SK-N-SH (cell line): ENCODE data around the gene SERPINA1. TPM values are rescaled to one million over a fixed set of nuclear protein-coding genes. Genes with fewer than 3 reads are reported as not detected.

ENCODE experiments used
- CTCF ChIA-PET: fragments of 300-600, 350-600 bp; formaldehyde crosslinking; extraction: SDS; loops from one replicate; lab custom pipeline; 2021; lab: Yijun Ruan, JAX
- POLR2A ChIA-PET: fragments of 350-600 bp; sonication (Branson Sonifier 250); formaldehyde crosslinking; extraction: SDS; loops from one replicate; lab custom pipeline; 2020; ENCODE audit warnings: antibody characterized with exemption, inconsistent platforms; lab: Yijun Ruan, JAX
- DNase-seq: peaks from one replicate; pipeline ENCODE4 v3.0.0; 2012
- H2AFZ ChIP-seq: fragments of 200-600 bp; sonication (generic); 2 replicates; pipeline ENCODE4 v1.8.1; 2016; ENCODE audit warnings: antibody characterized with exemption, mild to moderate bottlenecking, low read depth
- H3F3A ChIP-seq: fragments of 200-600 bp; sonication (generic); replicated peaks from 2 replicates; pipeline ENCODE3; 2016; ENCODE audit warnings: antibody characterized with exemption, mild to moderate bottlenecking; ENCODE audit not compliant: insufficient read depth
- H3K27ac ChIP-seq, 2 experiments: fragments of 200-500 bp in 1 of 2; fragments of 200-600 bp in 1 of 2; sonication (Bioruptor generic) in 1 of 2; sonication (generic), shearing (Covaris generic) in 1 of 2; 2 replicates each; pipeline versions ENCODE4 v1.5.1 to v1.6.1; 2014 to 2016; ENCODE audit warnings: low read depth in 2 of 2, inconsistent platforms in 1 of 2, low read length in 1 of 2, mild to moderate bottlenecking in 1 of 2, mixed read lengths in 1 of 2
- H3K27me3 ChIP-seq: fragments of 200-600 bp; sonication (generic), shearing (Covaris generic); 2 replicates; pipeline ENCODE4 v1.6.1; 2016; ENCODE audit warnings: mixed run types; ENCODE audit not compliant: insufficient read depth
- H3K36me3 ChIP-seq, 2 experiments: fragments of 200-500 bp in 1 of 2; fragments of 200-600 bp in 1 of 2; sonication (Bioruptor generic) in 1 of 2; sonication (generic) in 1 of 2; replicated peaks in 1 of 2; 2 replicates each; pipeline versions ENCODE3 to v1.5.1; 2014 to 2016; ENCODE audit warnings: low read length in 1 of 2, mild to moderate bottlenecking in 1 of 2; ENCODE audit not compliant: insufficient read depth in 2 of 2, control insufficient read depth in 1 of 2
- H3K4me1 ChIP-seq, 2 experiments: fragments of 200-500 bp in 1 of 2; fragments of 200-600 bp in 1 of 2; sonication (Bioruptor generic) in 1 of 2; sonication (generic), shearing (Covaris generic) in 1 of 2; 2 replicates each; pipeline versions ENCODE4 v1.5.1 to v1.6.1; 2014 to 2016; ENCODE audit warnings: low read depth in 1 of 2, low read length in 1 of 2, mixed run types in 1 of 2; ENCODE audit not compliant: insufficient read depth in 2 of 2, control insufficient read depth in 1 of 2
- H3K4me2 ChIP-seq: fragments of 200-600 bp; sonication (generic), shearing (Covaris generic); 2 replicates; pipeline ENCODE4 v1.6.1; 2017; ENCODE audit warnings: mixed run types
- H3K4me3 ChIP-seq, 2 experiments: fragments of 200-500 bp in 1 of 2; fragments of 200-600 bp in 1 of 2; sonication (Bioruptor generic) in 1 of 2; sonication (generic), shearing (Covaris generic) in 1 of 2; 2 replicates each; pipeline versions ENCODE4 v1.5.1 to v1.8.1; 2014 to 2016; ENCODE audit warnings: low read depth in 2 of 2, inconsistent platforms in 1 of 2, low read length in 1 of 2, mild to moderate bottlenecking in 1 of 2, mixed read lengths in 1 of 2, moderate library complexity in 1 of 2
- H3K79me2 ChIP-seq: fragments of 200-600 bp; sonication (generic); 2 replicates; pipeline ENCODE4 v1.8.1; 2017; ENCODE audit warnings: mild to moderate bottlenecking; ENCODE audit not compliant: insufficient read depth
- H3K9ac ChIP-seq: fragments of 200-600 bp; sonication (generic); 2 replicates; pipeline ENCODE4 v1.6.1; 2017; ENCODE audit warnings: mixed run types
- H3K9me2 ChIP-seq: fragments of 200-600 bp; sonication (generic); 2 replicates; pipeline ENCODE4 v1.6.1; 2017; ENCODE audit warnings: mixed run types
- H3K9me3 ChIP-seq: fragments of 200-600 bp; sonication (generic); 2 replicates; pipeline ENCODE4 v1.6.1; 2017; ENCODE audit warnings: mixed run types, mild to moderate bottlenecking, moderate library complexity
- H4K20me1 ChIP-seq: fragments of 200-600 bp; sonication (generic); 2 replicates; pipeline ENCODE4 v1.6.1; 2017; ENCODE audit warnings: mild to moderate bottlenecking, mixed run types; ENCODE audit not compliant: insufficient read depth
- CHD2 ChIP-seq: fragments of 150-350 bp; IDR thresholded peaks from 2 replicates; pipeline ENCODE4 v1.6.1; 2018; ENCODE audit warnings: low read length; ENCODE audit not compliant: partially characterized antibody
- EZH2phosphoT487 ChIP-seq: fragments of 200-600 bp; sonication (generic); IDR thresholded peaks from 2 replicates; pipeline ENCODE4 v1.6.1; 2017; ENCODE audit warnings: low read depth, mixed run types, mild to moderate bottlenecking, antibody characterized with exemption, moderate library complexity, borderline replicate concordance
- FOSL2 ChIP-seq: IDR thresholded peaks from 2 replicates; pipeline ENCODE4 v1.4.0; 2012; ENCODE audit warnings: low read depth, mild to moderate bottlenecking, moderate library complexity, borderline replicate concordance
- FOXJ3 ChIP-seq: sonication (generic); formaldehyde crosslinking; IDR thresholded peaks from 2 replicates; pipeline ENCODE4 v1.5.1; 2020; ENCODE audit warnings: mild to moderate bottlenecking, missing genetic modification reagents
- FOXM1 ChIP-seq: IDR thresholded peaks from 2 replicates; pipeline ENCODE4 v1.4.0; 2012; ENCODE audit warnings: low read depth, mild to moderate bottlenecking
- JUND ChIP-seq: IDR thresholded peaks from 2 replicates; pipeline ENCODE4 v1.4.0; 2012
- MXI1 ChIP-seq: IDR thresholded peaks from 2 replicates; pipeline ENCODE4 v1.6.1; 2012; ENCODE audit warnings: mild to moderate bottlenecking, low read depth, low read length, improper control_type of control experiment
- NRF1 ChIP-seq: IDR thresholded peaks from 2 replicates; pipeline ENCODE4 v1.6.1; 2012; ENCODE audit warnings: low read depth, mild to moderate bottlenecking, low read length
- POLR2AphosphoS5 ChIP-seq: IDR thresholded peaks from 2 replicates; pipeline ENCODE4 v1.6.1; 2012; ENCODE audit warnings: low read depth, low read length
- RCOR1 ChIP-seq: fragments of 150-350 bp; IDR thresholded peaks from 2 replicates; pipeline ENCODE4 v1.6.1; 2017; ENCODE audit warnings: antibody characterized with exemption, low read length
- RXRA ChIP-seq: IDR thresholded peaks from 2 replicates; pipeline ENCODE4 v1.4.0; 2012; ENCODE audit warnings: low read depth, mild to moderate bottlenecking, borderline replicate concordance
- SIN3A ChIP-seq: IDR thresholded peaks from 2 replicates; pipeline ENCODE4 v1.6.1; 2012; ENCODE audit warnings: low read depth, mild to moderate bottlenecking, low read length, moderate library complexity, borderline replicate concordance
- TAF1 ChIP-seq: IDR thresholded peaks from 2 replicates; pipeline ENCODE4 v1.6.1; 2012; ENCODE audit warnings: low read depth, mild to moderate bottlenecking, low read length, moderate library complexity, borderline replicate concordance
- WGBS: methylation state at CpG from one replicate; pipeline ENCODE4 v1.1.6; 2017; ENCODE audit warnings: low lambda C conversion rate; 5-methylcytosine and 5-hydroxymethylcytosine counted together
- polyA plus RNA-seq, 3 experiments: library from polyadenylated mRNA; depleted of rRNA; stranded (reverse); fragments of >200 nt; gene quantifications; 2 replicates each; pipeline ENCODE4 v1.2.3, GENCODE V29; 2012
- TF ChIP-seq, protein P1 (sequence below): IDR thresholded peaks from 2 replicates; pipeline ENCODE4 v1.6.1; 2012; ENCODE audit warnings: mild to moderate bottlenecking, low read depth, low read length, moderate library complexity
- TF ChIP-seq, protein P2 (sequence below): fragments of 150-350 bp; IDR thresholded peaks from 2 replicates; pipeline ENCODE4 v1.6.1; 2017; ENCODE audit warnings: antibody characterized with exemption, low read length, low read depth, borderline replicate concordance
- TF ChIP-seq, protein P3 (sequence below): IDR thresholded peaks from 2 replicates; pipeline ENCODE4; 2012
- TF ChIP-seq, protein P4 (sequence below): IDR thresholded peaks from 2 replicates; pipeline ENCODE4 v1.4.0; 2012; ENCODE audit warnings: low read depth
- TF ChIP-seq, protein P5 (sequence below): IDR thresholded peaks from 2 replicates; pipeline ENCODE4 v1.4.0; 2012; ENCODE audit warnings: low read depth, borderline replicate concordance
- TF ChIP-seq, protein P6 (sequence below): fragments of 200-600 bp; sonication (generic); IDR thresholded peaks from 2 replicates; pipeline ENCODE4 v1.6.1; 2017; ENCODE audit warnings: antibody characterized with exemption, mild to moderate bottlenecking, moderate library complexity

Gene SERPINA1
- polyA plus RNA-seq, 1 of the 3 experiments (the other 2 are of a cell fraction), result 11.3 TPM

DNA sequence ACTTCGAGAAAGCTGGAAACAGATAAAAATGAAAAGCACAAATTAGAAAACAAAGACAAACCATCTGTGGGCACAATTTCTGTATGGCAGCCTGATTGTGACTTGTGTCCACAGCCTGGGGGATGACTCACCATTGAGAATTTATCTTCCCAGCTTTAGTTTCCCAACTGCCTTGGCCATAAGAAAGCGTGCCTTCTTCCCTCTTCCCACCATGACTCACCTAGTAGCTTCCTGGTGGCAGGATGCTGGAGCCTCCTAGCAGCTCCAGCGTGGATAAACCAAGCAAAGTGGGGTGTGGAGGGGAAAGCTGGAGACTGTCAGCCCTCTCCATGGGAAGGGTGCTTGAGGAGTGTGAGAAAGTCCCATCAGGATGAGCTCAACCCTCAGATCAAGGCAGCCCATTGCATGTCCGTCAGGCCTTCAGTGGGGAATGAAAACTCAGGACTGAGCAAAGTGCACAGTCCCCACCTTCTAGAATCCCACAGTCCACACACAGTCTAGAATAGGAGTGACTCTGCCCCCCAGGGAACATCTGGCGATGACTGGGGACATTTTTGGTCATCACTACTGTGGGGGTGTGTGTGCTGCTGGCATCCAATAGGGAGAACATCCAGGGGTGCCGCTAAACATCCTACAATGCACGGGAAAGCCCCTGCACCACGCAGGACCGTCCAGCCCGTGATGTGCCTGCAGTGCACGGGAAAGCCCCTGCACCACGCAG is 42.9 kb downstream of the SERPINA1 start (continued):
- TF ChIP-seq, protein P1, sequence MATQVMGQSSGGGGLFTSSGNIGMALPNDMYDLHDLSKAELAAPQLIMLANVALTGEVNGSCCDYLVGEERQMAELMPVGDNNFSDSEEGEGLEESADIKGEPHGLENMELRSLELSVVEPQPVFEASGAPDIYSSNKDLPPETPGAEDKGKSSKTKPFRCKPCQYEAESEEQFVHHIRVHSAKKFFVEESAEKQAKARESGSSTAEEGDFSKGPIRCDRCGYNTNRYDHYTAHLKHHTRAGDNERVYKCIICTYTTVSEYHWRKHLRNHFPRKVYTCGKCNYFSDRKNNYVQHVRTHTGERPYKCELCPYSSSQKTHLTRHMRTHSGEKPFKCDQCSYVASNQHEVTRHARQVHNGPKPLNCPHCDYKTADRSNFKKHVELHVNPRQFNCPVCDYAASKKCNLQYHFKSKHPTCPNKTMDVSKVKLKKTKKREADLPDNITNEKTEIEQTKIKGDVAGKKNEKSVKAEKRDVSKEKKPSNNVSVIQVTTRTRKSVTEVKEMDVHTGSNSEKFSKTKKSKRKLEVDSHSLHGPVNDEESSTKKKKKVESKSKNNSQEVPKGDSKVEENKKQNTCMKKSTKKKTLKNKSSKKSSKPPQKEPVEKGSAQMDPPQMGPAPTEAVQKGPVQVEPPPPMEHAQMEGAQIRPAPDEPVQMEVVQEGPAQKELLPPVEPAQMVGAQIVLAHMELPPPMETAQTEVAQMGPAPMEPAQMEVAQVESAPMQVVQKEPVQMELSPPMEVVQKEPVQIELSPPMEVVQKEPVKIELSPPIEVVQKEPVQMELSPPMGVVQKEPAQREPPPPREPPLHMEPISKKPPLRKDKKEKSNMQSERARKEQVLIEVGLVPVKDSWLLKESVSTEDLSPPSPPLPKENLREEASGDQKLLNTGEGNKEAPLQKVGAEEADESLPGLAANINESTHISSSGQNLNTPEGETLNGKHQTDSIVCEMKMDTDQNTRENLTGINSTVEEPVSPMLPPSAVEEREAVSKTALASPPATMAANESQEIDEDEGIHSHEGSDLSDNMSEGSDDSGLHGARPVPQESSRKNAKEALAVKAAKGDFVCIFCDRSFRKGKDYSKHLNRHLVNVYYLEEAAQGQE, result peak; percentile 55; the same call in 1 of the 2 replicates
- TF ChIP-seq JUND (peak; percentile 96), FOXM1 (0 out of 2 replicates have a peak, but pooled peaks have one; percentile 19), SIN3A (0 out of 2 replicates have a peak, but pooled peaks have one; percentile 49), POLR2AphosphoS5 (peak; percentile 33; the same call in 1 of the 2 replicates), CHD2 (no peak), MXI1 (no peak), NRF1 (no peak)
- TF ChIP-seq, protein P2, sequence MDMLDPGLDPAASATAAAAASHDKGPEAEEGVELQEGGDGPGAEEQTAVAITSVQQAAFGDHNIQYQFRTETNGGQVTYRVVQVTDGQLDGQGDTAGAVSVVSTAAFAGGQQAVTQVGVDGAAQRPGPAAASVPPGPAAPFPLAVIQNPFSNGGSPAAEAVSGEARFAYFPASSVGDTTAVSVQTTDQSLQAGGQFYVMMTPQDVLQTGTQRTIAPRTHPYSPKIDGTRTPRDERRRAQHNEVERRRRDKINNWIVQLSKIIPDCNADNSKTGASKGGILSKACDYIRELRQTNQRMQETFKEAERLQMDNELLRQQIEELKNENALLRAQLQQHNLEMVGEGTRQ, result no peak

DNA sequence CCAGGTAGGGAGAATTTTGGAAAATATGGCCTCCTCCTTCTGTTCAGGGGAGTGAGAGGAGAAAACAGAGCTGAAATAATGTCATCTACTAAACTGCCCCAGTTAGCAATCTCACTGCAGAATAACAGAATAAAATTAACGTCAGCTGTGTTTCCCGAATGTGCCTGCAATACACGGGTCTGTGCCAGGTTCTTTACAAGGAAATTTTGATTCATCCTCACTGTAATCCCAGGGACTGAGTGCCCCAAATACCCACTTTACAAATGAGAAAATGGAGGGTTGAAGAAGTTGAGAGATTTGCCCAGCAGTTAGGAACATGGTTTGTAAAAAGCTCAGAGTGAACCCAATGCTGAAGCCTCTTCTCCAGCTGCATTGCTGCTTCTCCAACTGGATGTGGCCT is 44.0 kb downstream of the SERPINA1 start:
- DNase-seq, result no peak
- Histone ChIP-seq H3K4me1 (peaks cover 0 to 21% of the 10 kb centered on the region in 2 experiments; a peak in 3 of 4 replicates), H3K9me2 (no peaks in the 10 kb centered on the region), H3K4me3 (no peak overlapping the region), H3K9ac (no peak overlapping the region), H3K36me3 (no peaks in the 10 kb centered on the region), H2AFZ (peak overlapping the region; percentile 32), H3K4me2 (no peak overlapping the region), H4K20me1 (no peaks in the 10 kb centered on the region), H3K79me2 (no peaks in the 10 kb centered on the region), H3K27ac (peak overlapping the region in 1 of 2 experiments; percentile 91; a peak in 2 of 4 replicates), H3F3A (peaks cover 17% of the 10 kb centered on the region), H3K27me3 (no peaks in the 10 kb centered on the region), H3K9me3 (no peaks in the 10 kb centered on the region)
- POLR2A ChIA-PET, result interaction anchor here (1.0 kb wide), 1 partner anchor 27 kb away, joined by 3 read pairs; no protein-coding TSS in a partner anchor
- CTCF ChIA-PET, result no interaction called here
- WGBS, result 80% methylated on average over 3 of the region's 3 CpGs
- TF ChIP-seq FOXJ3 (no peak), EZH2phosphoT487 (no peak), RCOR1 (no peak), SIN3A (no peak), FOSL2 (no peak), RXRA (no peak), NRF1 (no peak), TAF1 (no peak)
- TF ChIP-seq, protein P3, sequence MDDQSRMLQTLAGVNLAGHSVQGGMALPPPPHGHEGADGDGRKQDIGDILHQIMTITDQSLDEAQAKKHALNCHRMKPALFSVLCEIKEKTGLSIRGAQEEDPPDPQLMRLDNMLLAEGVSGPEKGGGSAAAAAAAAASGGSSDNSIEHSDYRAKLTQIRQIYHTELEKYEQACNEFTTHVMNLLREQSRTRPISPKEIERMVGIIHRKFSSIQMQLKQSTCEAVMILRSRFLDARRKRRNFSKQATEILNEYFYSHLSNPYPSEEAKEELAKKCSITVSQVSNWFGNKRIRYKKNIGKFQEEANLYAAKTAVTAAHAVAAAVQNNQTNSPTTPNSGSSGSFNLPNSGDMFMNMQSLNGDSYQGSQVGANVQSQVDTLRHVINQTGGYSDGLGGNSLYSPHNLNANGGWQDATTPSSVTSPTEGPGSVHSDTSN, result no peak
- TF ChIP-seq, protein P4, sequence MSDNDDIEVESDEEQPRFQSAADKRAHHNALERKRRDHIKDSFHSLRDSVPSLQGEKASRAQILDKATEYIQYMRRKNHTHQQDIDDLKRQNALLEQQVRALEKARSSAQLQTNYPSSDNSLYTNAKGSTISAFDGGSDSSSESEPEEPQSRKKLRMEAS, result no peak
- TF ChIP-seq, protein P2, result no peak
- TF ChIP-seq, protein P5, sequence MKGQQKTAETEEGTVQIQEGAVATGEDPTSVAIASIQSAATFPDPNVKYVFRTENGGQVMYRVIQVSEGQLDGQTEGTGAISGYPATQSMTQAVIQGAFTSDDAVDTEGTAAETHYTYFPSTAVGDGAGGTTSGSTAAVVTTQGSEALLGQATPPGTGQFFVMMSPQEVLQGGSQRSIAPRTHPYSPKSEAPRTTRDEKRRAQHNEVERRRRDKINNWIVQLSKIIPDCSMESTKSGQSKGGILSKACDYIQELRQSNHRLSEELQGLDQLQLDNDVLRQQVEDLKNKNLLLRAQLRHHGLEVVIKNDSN, result no peak
- TF ChIP-seq, protein P6, sequence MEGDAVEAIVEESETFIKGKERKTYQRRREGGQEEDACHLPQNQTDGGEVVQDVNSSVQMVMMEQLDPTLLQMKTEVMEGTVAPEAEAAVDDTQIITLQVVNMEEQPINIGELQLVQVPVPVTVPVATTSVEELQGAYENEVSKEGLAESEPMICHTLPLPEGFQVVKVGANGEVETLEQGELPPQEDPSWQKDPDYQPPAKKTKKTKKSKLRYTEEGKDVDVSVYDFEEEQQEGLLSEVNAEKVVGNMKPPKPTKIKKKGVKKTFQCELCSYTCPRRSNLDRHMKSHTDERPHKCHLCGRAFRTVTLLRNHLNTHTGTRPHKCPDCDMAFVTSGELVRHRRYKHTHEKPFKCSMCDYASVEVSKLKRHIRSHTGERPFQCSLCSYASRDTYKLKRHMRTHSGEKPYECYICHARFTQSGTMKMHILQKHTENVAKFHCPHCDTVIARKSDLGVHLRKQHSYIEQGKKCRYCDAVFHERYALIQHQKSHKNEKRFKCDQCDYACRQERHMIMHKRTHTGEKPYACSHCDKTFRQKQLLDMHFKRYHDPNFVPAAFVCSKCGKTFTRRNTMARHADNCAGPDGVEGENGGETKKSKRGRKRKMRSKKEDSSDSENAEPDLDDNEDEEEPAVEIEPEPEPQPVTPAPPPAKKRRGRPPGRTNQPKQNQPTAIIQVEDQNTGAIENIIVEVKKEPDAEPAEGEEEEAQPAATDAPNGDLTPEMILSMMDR, result no peak
